H1 (cell line): ENCODE measurements around the gene LDLRAD4. TPM values are rescaled to one million over a fixed set of nuclear protein-coding genes. Genes with fewer than 3 reads are reported as not detected.

Experiments used
- ASH2L ChIP-seq: fragments of 200-600, 300-600 bp; sonication (generic); IDR thresholded peaks from one replicate; pipeline ENCODE4 v1.7.1; 2017; ENCODE audit warnings: low read length
- TBP ChIP-seq: IDR thresholded peaks from 2 replicates; pipeline ENCODE4 v1.6.1; 2011; ENCODE audit warnings: low read depth, low read length, improper control_type of control experiment
- polyA plus RNA-seq, 7 experiments: library from polyadenylated mRNA; depleted of rRNA in 3 of 7; stranded (reverse) in 5 of 7; unstranded in 2 of 7; fragments of >200 nt in 5 of 7; fragments of 200-250 nt in 2 of 7; gene quantifications; 1 replicate in 5 of 7; 2 replicates in 1 of 7; 4 replicates in 1 of 7; pipeline versions ENCODE4 v1.2.1 to v1.2.3, GENCODE V29; 2011 to 2013; ENCODE audit warnings: missing spikeins in 2 of 7, mixed read lengths in 2 of 7
- total RNA-seq: library from RNA; stranded (reverse); fragmentation: NEBNext Ultra II Directional; extraction: Animal tissue kit (Norgen Biotek cat#: 25700); gene quantifications from 2 replicates; pipeline ENCODE4 v1.2.1, GENCODE V29; 2021

The LDLRAD4 gene
- total and polyA plus RNA-seq, 2 of the 8 experiments (the other 6 are each of a cell fraction or from before 2014, with no cell fraction given), result 0.77 to 1.4 TPM

GRCh38 chr18:13614641-13615288 is 396.2 kb downstream of the LDLRAD4 start (continued):
- TF ChIP-seq ASH2L (no peak), TBP (no peak)
